Activated gamma-delta T cell treated with anti-CD3 and anti-CD28 coated beads, Interleukin-2, amount 50 U/mL, for 16 hours (primary cell): ENCODE data around the gene DIP2B.
"Not testable (repeated sequence)": the region's sequence is repeated elsewhere in the genome, so short reads cannot be mapped to it uniquely, and the experiment has no call there.

Experiments used
- DNase-seq: peaks from one replicate; pipeline ENCODE4 v3.0.0-alpha.2; 2020; ENCODE audit warnings: low read depth

The DIP2B gene

DNA sequence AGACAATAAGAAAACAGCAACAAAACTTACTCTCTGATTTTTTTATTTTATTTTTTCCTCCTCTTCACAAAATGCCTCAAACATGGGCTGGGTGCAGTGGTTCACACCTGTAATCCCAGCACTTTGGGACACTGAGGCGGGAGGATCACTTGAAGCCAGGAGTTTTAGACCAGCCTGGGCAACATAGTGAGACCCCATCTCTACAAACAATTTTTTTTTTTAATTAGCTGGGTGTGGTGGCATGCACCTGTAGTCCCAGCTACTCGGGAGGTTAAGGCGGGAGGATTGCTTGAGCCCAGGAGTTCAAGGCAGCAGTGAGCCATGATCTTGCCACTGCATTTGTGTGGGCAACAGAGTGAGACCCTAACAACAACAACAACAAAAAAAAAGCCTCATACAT is 176.3 kb downstream of the DIP2B start:
- DNase-seq = not testable (repeated sequence)

DNA sequence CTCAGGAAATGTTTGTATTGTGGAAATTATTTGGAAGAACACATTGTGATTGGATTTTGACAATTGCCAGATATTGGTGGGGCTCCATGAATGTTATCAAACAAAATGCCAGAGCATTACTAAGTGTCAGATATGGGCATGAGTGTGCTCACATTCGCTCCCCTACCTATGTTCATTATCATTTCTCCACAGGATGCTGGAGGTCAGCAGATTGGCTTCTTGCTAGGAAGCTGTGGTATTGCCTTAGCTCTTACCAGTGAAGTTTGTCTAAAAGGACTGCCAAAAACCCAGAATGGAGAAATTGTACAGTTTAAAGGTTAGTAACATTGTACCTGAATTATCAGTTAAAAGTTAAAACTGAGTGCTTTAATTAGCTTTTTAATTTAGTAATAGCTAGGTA is 180.9 kb downstream of the DIP2B start:
- no peak for DNase-seq

DNA sequence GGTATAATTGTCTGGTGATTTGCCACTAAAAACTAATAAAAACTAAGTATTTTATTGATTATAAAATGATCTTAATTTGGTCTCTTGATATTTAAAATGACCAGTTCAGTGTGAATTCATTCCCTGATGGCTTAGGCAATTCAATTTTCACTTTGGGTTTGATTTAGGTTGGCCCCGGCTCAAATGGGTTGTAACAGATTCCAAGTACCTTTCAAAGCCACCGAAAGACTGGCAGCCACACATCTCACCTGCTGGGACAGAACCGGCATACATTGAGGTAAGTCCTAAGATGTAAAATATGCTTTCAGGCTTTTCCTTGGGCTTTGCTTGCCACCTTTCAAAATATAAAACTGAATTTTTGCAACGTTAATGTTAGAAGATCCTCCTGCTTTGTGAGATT is 181.6 kb downstream of the DIP2B start:
- DNase-seq = no peak

DNA sequence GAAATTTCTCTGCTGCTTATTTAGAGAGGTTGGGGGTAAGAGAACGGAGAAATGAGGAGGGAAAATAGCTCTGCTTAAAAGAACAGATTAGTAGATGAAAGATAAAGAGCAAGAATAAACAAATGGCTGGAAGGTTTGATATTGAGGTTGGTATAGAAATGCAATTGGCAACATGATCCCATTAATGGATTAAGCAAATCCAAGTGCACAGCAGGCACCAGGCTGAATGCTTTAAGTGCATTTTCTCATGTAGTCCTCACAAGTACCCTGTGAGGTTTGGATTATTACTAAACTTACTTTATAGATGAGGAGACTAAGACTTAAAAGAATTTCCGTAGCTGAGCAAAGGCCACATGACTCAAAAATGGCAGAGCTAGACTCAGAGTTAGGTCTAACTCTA is 182.2 kb downstream of the DIP2B start:
- no peak for DNase-seq

DNA sequence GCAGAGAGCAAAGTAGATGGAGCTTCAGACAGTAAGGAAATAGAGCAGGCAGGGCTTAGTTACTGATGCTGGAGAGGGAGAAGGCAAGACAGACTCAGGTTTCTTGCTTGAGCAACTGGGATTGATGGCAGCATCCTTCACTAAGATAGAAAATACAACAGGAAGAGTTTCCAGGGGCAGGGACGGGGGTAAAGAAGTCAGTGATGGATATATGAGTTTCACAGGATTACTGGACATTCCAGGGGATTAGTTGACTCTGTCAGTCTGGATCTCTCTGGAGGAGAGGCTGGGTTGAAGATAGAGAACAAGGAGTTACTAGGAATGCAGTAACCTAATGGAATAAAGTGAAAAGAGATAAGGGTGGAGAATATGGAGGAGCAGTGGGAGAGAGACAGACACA is 184.7 kb downstream of the DIP2B start:
- DNase-seq = no peak

DNA sequence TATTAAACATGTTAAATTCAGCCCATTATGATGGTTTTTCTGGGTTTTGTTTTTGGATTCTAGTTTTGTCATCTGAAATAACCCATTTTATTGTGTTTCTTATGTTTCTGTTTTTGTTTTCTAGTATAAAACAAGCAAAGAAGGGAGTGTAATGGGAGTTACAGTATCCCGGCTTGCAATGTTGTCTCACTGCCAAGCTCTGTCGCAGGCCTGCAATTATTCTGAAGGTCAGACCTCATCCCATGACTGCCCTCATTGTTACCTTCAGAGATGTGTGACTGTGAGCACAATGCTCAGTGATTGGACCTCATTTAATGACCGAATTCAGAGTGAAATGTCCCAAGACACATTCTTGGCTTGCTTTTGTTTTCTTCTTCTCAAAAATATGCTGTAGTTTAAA is 186.1 kb downstream of the DIP2B start:
- DNase-seq = no peak

DNA sequence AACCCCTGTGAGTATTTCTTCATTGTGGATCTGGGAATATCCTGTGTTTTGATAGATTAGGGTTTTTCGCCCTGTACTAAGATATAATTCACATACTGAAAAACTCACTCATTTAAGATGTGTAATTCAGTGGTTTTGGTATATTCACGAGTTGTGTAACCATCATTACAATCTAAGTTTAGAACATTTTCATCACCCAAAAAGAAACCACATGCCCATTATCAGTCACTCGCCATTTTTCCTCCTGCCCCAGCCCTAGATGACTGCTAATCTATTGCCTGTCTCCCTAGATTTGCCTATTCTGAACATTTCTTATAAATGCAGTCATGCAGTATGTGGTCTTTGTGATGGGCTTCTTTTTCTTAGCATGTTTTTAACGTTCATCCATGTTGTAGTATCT is 191.2 kb downstream of the DIP2B start:
- no peak for DNase-seq

DNA sequence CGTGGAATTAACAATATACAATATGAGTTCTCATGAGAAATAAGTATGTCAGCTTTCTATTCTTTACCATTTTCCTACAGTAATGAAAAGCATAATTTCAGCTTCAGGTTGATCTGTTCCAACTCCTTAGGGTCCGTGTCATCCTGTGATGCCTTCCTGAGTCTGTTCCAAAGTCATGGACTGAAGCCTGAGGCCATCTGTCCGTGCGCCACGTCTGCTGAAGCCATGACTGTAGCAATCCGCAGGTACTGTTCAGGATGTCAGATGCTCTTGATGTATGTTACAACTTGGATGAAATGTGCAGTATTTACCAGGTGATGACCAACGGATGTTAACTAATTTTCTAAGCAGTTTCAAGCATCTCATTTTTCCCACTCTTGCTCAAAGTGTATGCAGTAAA is 192.1 kb downstream of the DIP2B start:
- no peak for DNase-seq

DNA sequence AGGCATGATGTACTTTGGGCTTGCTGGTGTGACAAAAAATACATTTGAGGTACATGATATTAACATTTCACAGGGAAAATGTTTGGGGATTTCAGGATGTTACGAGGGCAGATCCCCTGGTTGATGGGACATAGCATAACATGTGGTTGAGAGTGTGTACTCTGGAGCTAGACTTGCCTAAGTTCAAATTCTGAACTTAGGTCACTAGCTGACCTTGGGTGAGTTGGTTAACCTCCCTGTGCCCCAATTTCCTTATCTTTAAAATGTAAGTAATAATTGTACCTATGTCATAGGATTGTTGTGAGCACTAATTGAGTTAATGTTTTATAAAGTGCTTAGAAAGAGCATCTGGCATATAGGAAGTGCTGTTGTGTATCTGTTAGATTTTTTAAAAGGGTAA is 194.4 kb downstream of the DIP2B start:
- no peak for DNase-seq

DNA sequence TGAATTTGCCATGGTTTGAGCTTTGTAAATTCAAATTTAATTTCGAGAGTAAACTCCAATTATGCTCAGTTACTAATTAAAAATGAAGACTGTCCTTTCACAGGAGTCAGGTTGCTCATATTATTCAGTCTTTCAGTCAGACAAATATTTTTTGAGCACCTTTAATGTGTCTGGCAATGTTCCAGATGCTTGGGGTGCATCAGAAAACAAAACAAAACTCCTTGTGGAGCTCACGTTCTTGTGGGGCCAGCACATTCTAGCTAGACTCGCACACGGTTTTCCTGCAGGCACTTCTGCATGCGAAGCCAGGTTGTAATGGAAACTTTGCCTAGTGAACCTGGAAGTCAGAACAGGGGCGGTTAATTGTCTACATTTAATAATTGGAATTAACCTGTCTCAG is 195.2 kb downstream of the DIP2B start:
- no peak for DNase-seq

DNA sequence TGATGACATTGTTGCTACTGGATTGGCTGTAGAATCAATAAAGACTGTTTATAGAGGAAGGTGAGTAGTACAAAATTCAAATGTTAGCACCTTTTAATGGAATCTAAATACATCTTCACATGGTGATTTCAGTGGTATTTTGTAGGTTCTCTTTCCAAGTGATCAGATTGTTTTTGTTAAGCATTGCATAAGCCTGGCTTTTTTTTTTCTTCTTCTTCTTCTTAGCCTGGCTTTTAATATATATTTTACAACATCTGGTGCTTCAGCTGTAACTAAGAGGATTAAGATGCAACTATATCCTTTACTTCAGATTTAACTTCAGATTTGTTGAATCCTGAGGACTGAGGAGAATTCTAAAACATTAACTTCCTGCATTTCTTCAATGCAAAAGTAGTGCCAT is 201.8 kb downstream of the DIP2B start:
- no peak for DNase-seq

DNA sequence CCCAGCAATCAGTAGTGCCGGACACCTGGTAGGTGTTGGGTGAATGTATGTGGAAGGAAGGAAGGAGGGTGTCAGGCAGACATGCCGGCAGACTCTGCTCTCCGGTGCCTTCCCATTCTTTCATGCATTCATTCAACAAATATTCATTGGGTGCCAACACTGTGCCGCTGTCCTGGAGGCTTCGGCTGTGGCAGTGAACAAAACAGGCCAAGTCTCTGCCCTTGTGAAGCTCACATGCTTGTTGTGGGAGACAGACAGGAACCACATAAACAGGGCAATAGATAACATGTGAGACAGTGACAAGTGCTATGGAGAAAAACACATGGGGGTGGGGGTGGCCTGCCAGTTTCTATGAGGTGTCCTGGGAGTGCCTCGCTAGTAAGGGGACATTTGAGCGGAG is 202.6 kb downstream of the DIP2B start:
- no peak for DNase-seq

DNA sequence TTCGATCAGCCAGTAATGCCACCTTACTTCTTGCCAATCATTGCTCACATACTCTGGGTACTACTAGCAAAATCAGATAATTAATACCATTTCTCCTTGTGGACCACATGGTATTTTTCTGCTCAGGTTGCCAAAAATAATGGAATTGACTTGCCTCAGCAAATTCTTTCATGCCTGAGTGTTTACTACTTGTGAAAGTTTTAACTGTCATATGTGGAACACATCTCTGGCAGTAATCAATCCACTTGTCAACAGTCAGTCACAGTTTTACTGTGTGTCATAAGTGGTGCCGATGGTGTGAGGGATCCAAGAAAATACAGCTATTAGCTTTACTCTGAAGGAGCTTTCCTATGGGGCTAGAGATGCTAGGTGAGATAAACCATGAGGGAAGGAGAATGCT is 203.8 kb downstream of the DIP2B start:
- DNase-seq = no peak

DNA sequence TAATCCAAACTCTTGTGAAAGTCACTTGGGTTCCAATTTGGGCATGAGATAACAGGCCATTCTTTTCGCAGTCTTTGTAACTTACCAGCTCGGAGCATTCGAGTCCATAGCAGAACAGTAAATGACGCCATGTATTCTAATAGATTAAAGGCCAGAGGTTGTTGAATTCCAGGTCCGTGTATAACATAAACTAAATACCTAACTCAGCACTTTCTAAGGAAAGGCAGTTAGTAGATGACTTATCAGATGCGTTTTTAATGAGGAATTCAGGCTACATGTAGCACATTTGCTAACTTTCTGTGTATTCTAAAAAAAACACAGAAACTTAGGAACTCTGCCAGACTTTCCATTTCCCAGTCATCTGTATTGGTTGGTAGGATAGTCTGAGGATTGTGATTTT is 206.3 kb downstream of the DIP2B start:
- DNase-seq = no peak

DNA sequence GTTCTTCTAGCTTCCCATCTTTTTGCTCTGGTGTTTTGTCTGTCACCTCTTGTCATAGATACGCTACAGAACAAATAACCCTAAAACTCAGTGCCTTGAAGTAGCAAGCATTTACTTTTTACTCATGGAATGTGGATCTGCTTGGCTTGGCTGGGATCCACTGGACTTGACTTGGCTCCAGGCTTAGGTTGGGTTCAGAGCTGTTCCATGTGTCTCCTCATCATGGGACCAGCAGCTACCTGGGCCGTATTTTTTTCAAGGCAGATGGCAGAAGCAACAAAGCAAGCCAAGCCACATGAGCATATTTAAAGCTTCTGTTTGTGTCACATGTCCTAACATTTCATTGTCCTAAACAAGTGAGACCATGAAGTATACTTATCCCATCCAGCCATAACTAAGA is 210.4 kb downstream of the DIP2B start:
- DNase-seq = no peak

DNA sequence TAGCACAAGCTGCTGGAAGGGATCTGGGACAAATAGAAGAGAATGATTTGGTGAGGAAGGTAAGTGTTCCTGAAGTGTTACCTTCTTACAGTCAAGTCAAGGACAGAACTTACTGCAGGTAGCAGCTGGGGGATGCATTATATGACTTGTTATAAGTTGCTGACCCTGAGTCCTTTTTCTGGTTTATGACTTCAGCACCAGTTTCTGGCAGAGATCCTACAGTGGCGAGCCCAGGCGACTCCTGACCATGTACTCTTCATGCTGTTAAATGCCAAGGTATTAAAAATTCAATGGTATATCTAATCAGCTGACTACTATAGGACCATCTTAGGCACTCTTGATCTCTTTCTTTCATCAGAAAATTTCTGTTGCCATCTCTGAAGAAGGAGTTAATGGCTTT is 214.0 kb downstream of the DIP2B start:
- no peak for DNase-seq

DNA sequence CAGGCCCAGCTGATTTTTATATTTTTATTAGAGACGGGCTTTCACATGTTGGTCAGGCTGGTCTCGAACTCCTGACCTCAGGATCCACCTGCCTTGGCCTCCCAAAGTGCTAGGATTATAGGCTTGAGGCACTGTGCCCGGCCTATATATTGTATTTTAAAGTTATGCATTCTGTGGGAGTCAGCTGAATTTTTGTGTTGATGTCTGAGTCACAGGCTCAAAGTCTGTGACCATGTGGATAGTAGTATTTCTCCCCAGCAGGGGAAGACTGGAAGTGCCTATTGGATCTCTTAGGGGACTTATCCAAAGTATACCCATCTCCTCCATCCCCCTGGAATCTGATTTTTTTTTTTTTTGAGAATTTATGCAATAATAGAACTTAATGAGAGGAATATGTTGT is 215.3 kb downstream of the DIP2B start:
- DNase-seq = no peak

DNA sequence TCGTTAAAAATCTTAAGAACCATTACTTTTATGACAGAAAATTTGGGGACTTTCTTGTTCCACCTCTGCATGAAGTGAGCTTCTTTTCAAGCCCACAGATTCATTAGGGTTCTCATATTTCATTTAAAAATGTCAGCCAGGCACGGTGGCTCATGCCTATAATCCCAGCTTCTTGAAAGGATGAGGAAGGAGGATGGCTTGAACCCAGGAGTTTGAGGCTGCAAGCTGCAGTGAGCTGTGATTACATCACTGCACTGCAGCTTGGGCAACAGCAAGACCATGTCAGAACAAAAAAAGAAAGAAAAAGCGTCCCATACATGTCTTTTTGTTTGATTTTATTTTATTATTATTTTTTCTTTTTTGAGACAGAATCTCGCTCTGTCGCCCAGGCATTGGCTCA is 215.7 kb downstream of the DIP2B start:
- no peak for DNase-seq

DNA sequence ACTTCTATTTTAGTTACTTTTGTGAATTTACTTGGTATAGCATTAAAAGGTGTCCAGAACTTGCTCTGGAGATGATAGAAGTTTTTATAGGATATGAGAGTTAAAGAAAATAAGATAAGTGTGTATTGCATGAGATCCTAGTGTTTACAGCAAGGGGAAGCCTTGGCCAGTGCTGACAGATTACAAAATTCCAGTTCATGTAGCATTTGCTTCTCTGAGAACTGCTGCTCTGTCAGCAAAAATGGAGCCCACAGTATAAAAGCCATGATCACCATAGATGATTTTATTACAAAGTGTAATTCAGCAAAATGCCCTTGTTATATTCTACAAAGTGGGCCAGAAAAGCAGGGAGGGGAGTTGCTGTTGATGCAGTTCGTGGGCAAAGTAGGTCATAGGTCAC is 219.1 kb downstream of the DIP2B start:
- no peak for DNase-seq

DNA sequence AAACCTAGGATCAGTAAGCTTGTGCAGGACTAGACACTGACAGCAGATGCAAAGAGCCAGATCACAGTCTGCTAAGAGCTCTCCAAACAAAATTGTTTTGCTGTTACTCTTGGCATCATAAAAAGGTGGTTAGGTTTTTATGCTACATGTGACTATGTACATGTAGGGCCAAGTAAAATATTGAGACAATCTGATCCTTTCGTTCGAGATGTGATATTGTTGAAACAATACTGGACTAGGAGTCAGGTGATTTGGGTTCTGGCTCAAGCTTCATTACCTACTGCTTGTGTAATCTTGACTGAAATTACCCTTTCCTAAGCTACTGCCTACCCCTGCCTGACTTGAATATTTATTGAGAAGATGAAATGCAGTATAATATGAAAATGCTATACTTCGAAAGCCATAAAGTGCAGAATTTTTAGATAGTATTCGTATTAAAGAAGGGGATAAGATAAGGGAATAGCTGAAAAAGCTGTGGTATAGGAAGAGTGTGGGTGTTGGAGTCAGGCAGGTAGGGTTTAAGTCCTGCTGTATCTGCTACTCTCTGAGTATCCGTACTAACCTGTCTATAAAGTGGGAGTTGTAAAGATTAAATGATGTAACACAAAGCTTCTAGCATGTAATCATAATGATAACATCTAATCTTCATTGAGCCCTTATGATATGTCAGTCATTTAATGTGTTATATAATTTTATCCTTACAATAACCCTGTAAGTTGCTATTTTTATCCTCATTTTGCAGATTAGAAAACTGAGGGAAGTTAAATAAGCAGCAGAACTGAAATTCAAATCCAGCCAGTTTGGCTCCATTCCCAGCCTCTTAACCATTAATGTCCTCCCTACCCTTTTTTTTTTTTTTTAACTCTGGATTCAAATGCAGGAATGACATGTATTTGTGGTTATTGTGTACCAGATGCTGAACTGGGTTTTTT is 220.5 kb downstream of the DIP2B start:
- DNase-seq = no peak

DNA sequence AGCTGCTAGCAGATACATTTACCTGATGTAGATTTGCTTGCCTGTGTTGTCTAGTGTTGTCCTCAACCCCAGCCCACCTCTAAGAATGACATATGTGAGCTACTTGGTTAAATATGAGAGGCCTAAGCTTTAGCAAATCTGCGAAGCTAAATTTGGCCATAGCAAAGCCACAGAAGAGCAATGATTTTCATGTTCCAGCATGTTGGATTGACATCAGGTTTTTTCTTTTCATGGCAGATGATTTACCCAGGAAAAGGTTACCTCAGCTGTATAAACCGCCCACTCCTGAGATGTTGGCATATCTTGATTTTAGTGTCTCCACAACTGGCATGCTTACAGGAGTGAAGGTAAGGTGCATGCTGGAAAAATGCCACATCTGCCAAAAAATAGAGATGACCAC is 222.7 kb downstream of the DIP2B start:
- DNase-seq = no peak

DNA sequence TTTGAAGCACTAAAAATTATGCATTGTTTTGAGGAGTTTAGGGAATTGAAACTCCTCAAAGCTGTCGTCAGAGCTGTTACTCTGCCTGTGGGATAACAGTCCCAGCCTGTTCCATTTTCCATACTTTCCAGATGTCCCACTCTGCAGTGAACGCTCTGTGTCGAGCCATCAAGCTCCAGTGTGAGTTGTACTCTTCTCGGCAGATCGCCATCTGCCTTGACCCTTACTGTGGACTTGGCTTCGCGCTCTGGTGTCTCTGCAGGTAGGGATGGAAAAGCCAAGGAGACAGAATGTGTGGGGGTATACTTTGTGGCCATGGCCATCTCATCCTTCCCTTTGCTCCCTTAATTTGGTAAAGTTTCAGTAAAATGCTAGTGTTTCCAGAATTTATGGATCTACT is 223.6 kb downstream of the DIP2B start:
- DNase-seq = no peak

DNA sequence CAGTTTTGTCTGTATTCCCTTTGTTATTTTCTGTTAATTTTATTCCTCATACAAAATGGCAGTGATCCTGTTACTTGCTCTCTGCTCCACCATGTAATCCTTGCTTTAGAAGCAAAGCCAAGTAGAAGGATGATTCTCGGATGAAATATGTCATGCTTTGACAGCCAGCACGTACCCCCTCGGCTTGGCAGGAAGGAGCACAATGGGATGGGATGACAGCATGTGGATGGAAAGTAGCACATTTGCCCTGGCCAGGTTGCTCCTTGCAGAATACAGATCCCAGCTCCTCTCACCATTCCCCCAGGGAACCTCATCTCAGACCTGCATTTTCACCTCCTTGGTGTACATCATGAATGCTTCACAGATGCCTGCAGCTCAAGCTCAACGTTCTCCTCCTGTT is 224.1 kb downstream of the DIP2B start:
- no peak for DNase-seq

DNA sequence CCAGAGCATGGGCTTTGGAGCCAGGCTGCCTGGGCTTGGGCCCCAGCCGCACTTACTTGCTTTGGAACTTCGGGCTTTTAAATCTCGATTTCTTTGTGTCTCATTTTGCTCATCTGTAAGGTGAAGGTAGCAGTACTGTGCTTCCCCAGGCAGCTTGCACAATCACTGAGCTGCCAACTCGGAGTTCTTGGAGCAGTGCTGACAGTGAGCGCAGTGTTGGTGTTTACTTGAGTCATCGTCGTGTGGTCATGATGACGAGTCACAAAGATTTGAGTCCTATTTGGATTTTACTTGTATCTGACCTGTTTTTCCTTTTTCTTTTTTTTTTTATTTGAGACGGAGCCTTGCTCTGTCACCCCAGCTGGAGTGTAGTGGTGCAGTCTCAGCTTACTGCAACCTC is 227.8 kb downstream of the DIP2B start:
- DNase-seq = no peak
